Type B pancreatic cell (in vitro differentiated cells): ENCODE measurements around the gene GAL3ST2. TPM values are rescaled to one million over a fixed set of nuclear protein-coding genes. Genes with fewer than 3 reads are reported as not detected.
A peak's percentile ranks its signal among the peaks of the same experiment; 100 is the strongest.

Experiments used
- DNase-seq: peaks from one replicate; pipeline ENCODE4 v3.0.0; 2021; ENCODE audit warnings: mixed read lengths; ENCODE audit not compliant: unreplicated experiment; ENCODE audit errors: extremely low spot score
- H3K27ac Mint-ChIP-seq: 2 replicates; pipeline ENCODE4 v1.8.0; 2021; ENCODE audit warnings: mild to moderate bottlenecking, mixed read lengths
- H3K27me3 Mint-ChIP-seq: 2 replicates; pipeline ENCODE4 v1.8.0; 2021; ENCODE audit warnings: mixed read lengths
- H3K36me3 Mint-ChIP-seq: 2 replicates; pipeline ENCODE4 v1.8.0; 2021; ENCODE audit warnings: mixed read lengths
- H3K4me1 Mint-ChIP-seq: one replicate; pipeline ENCODE4 v1.8.0; 2021; ENCODE audit warnings: mixed read lengths; ENCODE audit not compliant: unreplicated experiment
- H3K4me3 Mint-ChIP-seq: 2 replicates; pipeline ENCODE4 v1.8.0; 2021; ENCODE audit warnings: mild to moderate bottlenecking, mixed read lengths
- H3K9me3 Mint-ChIP-seq: 2 replicates; pipeline ENCODE4 v1.8.0; 2021; ENCODE audit warnings: mixed read lengths
- total RNA-seq: library from RNA; stranded (reverse); gene quantifications from 2 replicates; pipeline ENCODE4 v1.2.1, GENCODE V29; 2021; ENCODE audit warnings: low replicate concordance
- TF ChIP-seq, protein P1 (sequence below): fragments of 200-600 bp; sonication (generic); conservative IDR thresholded peaks from 2 replicates; pipeline ENCODE4 v1.5.0; 2021; ENCODE audit warnings: antibody characterized with exemption, mild to moderate bottlenecking

GAL3ST2 gene
- total RNA-seq, 1 donor from 2014 or later = 0.29 TPM

DNA sequence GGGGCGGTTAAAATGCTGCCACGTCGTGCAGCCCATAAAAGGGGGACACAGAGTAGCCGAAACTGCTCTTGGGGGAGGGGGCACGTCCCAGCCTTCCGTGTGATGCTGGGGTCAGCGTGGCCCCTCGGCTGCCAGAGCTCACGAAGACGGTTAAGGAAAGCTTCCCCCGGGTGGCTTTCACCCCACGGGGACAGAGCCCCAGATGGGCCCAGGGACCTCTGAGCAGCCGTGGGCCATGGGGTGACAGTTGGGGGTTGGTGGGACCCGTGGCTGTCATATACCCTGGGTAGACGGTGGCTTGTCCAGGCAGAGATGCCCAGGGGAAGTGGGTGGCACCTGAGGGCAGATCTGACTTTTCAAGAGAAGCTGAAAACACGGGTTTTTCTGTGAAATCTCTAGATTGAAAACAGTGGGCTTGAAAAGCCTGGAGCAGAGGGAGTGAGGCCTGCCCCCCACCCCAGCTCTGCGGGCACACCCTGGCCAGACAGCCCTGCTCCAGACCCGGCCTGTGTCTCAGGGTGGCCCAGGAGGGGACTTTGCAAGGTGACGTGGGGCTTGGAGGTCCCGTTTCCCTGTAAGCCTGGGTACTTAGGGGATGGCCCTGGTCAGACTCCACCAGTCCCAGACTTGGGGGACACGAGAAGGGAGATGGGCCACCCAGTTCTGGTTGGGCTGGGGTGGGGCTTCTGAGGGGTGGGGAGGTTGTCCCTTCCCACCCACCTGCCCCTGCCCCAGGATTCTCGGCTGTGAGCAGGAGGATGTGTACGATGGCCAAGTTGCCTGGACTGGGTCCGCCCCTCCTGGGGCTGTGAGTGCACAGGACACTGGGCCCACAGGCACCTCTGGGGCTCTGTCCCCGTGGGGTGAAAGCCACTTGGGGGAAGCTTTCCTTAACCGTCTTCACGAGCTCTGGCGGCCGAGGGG, 33.0 kb downstream of the GAL3ST2 start:
- Mint-ChIP-seq H3K36me3 (no peaks in the 10 kb centered on the region), H3K27me3 (peaks cover 10% of the 10 kb centered on the region), H3K4me3 (no peak overlapping the region), H3K27ac (no peak overlapping the region), H3K4me1 (peaks cover 13% of the 10 kb centered on the region), H3K9me3 (no peaks in the 10 kb centered on the region)
- DNase-seq = peak; percentile 60
- TF ChIP-seq, protein P1, sequence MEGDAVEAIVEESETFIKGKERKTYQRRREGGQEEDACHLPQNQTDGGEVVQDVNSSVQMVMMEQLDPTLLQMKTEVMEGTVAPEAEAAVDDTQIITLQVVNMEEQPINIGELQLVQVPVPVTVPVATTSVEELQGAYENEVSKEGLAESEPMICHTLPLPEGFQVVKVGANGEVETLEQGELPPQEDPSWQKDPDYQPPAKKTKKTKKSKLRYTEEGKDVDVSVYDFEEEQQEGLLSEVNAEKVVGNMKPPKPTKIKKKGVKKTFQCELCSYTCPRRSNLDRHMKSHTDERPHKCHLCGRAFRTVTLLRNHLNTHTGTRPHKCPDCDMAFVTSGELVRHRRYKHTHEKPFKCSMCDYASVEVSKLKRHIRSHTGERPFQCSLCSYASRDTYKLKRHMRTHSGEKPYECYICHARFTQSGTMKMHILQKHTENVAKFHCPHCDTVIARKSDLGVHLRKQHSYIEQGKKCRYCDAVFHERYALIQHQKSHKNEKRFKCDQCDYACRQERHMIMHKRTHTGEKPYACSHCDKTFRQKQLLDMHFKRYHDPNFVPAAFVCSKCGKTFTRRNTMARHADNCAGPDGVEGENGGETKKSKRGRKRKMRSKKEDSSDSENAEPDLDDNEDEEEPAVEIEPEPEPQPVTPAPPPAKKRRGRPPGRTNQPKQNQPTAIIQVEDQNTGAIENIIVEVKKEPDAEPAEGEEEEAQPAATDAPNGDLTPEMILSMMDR = no peak

DNA sequence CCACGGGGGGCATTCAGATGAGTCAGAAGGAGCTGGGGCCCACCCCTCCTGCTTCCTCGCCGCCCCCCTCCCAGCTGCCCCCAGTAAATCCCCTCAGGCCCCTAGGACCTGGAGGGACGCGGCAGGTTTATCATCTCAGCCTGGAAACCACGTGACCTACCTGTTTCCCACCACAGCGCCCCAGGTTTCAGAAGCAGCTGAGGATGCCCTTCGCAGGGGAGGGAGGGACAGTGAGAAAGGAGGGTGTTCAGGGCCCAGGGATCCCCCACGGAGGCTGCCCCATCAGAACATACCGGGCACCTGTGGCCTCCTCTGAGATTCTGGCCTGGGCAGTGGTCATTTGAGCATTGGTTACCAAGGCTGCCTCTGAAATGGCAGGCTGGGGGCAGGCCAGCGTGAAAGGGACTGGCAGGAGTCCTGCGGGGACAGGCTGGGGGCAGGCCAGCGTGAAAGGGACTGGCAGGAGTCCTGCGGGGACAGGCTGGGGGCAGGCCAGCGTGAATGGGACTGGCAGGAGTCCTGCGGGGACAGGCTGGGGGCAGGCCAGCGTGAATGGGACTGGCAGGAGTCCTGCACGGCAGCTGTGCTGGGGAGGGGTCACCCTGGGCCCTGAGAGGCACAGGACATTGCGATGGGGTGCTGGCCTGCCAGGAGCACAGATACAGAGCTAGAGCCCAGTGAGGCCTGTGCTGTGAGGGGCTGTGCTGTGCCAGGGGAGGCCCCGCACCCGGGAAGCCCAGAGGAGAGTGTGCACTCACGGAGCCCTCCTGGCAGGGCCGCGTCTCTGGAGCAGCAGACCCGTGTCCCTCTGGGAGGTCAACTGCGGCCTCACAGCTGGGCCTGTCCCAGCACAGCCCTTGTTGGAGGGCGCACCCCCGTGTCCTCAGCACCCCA, 33.9 kb downstream of the GAL3ST2 start:
- TF ChIP-seq, protein P1 = no peak

DNA sequence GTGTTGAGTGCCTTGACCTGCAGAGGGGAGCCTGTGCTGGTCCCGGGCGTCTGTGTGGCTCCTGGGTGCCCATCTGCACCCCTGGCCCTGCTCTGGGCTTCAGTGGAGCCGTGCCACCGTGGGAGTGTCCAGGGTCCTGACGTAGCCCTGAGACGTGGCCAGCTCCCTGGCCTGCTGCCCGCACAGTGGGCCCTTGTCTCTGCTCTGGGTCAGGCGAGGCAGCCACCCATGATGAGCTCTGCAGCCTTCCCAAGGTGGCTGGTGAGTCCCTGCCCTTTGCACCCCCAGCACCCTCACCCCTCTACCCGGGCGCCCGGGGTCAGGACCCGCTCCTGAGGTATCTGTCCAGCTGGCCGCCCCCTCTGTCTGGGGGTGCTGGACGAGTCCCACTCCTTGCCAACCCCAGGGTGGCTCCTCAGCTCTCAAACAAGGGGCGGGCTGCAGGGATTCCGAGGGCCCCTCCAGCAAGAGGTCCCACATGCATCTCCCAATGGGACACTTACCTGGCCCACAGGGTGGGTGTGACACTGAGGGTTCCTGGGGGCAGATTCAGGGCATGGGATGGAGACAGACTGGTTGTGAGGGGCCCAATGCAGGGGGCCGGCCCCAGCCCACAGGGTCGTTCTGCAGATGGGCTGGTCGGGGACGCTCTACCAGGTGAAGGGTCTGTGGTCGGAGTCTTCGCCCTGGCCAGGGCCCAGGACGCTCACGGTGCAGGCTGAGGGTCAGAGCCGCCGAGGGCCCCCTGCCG, 34.8 kb downstream of the GAL3ST2 start:
- peak; percentile 68 for DNase-seq
- H3K9me3 Mint-ChIP-seq = no peaks in the 10 kb centered on the region
- H3K4me1 Mint-ChIP-seq = peaks cover 13% of the 10 kb centered on the region
- no peak overlapping the region for H3K4me3 Mint-ChIP-seq
- peaks cover 10% of the 10 kb centered on the region for H3K27me3 Mint-ChIP-seq
- H3K36me3 Mint-ChIP-seq = no peaks in the 10 kb centered on the region
- no peak overlapping the region for H3K27ac Mint-ChIP-seq
- TF ChIP-seq, protein P1 = no peak

More for the DNA sequence above, 33.9 kb downstream of the GAL3ST2 start:
- Mint-ChIP-seq H3K4me3 (no peak overlapping the region), H3K9me3 (no peaks in the 10 kb centered on the region), H3K36me3 (no peaks in the 10 kb centered on the region), H3K27me3 (peaks cover 10% of the 10 kb centered on the region), H3K4me1 (peaks cover 13% of the 10 kb centered on the region), H3K27ac (no peak overlapping the region)
- DNase-seq = peak; percentile 68

DNA sequence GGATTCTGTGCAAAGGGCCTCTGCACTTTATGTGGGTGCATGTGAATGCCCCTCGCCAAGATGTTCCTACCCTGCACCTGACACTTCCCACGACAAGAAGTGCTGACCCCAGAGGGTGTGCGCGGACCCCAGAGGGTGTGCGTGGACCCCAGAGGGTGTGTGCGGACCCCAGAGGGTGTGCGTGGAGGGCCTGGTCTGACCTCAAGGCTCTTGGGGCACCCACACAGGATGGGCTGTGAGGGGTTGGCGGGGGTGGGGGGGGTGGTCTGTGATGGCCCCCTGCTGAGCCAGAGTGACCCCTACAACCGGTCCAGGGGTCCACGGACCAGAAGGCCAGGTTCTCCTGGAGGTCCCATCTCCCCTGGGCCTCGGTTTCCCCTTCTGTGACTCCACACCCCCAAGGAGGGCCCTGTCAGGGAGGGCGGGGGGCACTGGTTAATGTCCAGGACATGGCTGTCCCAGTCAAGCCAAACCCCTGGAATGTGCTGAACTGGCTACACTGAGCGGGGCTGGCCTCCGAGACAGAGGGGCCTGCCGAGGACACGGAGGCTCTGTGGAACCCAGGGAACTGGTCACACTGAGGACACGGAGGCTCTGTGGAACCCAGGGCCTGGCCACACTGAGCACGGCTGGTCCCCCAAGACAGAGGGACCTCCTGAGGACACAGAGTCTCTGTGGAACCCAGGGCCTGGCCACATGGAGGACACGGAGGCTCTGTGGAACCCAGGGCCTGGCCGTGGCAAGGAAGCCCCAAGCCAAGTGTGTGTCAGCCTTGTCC, 35.5 kb downstream of the GAL3ST2 start:
- Mint-ChIP-seq H3K4me3 (no peak overlapping the region), H3K27ac (no peak overlapping the region), H3K36me3 (no peaks in the 10 kb centered on the region), H3K9me3 (no peaks in the 10 kb centered on the region), H3K27me3 (peaks cover 10% of the 10 kb centered on the region), H3K4me1 (peaks cover 13% of the 10 kb centered on the region)
- DNase-seq = peak; percentile 68
- TF ChIP-seq, protein P1 = no peak
